ENCODE measurements around the gene PRMT3.

- no peak for TF ChIP-seq POLR2A (IDR thresholded peaks at IDR 0.05)
- TF ChIP-seq, protein P1, sequence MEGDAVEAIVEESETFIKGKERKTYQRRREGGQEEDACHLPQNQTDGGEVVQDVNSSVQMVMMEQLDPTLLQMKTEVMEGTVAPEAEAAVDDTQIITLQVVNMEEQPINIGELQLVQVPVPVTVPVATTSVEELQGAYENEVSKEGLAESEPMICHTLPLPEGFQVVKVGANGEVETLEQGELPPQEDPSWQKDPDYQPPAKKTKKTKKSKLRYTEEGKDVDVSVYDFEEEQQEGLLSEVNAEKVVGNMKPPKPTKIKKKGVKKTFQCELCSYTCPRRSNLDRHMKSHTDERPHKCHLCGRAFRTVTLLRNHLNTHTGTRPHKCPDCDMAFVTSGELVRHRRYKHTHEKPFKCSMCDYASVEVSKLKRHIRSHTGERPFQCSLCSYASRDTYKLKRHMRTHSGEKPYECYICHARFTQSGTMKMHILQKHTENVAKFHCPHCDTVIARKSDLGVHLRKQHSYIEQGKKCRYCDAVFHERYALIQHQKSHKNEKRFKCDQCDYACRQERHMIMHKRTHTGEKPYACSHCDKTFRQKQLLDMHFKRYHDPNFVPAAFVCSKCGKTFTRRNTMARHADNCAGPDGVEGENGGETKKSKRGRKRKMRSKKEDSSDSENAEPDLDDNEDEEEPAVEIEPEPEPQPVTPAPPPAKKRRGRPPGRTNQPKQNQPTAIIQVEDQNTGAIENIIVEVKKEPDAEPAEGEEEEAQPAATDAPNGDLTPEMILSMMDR (IDR thresholded peaks at IDR 0.05) = no peak
Measured at GRCh38 chr11:20376162-20376730, 11.3 kb upstream of the PRMT3 start.
